Measurements from ENCODE around the gene UQCRC2. TPM values are rescaled to one million over a fixed set of nuclear protein-coding genes. Genes with fewer than 3 reads are reported as not detected.

Gene UQCRC2
- total and polyA plus RNA-seq, 2 donors (not counting 3 experiments of a cell fraction or from before 2014, with no cell fraction given): 132 to 189 TPM

GRCh38 chr16:22005746-22006145 is 52.6 kb downstream of the UQCRC2 start:
- Histone ChIP-seq H3K79me2 (ENCODE audit: control insufficient read depth, insufficient read depth, low read length) (peaks cover 26% of the 10 kb centered on the region), H3K4me3 (replicated peaks in 1 of 3; ENCODE audit: insufficient read depth in 1 of 3, low read depth in 1 of 3, low read length in 3 of 3) (no peak overlapping the region), H3K27ac (ENCODE audit: insufficient read depth, low read depth, low read length) (no peak overlapping the region), H3K36me3 (ENCODE audit: control insufficient read depth in 2 of 2, extremely low read depth in 1 of 2, insufficient read depth in 2 of 2, low read length in 2 of 2) (no peaks in the 10 kb centered on the region), H3K27me3 (ENCODE audit: control insufficient read depth in 2 of 2, insufficient read depth in 2 of 2, low read length in 2 of 2) (no peaks in the 10 kb centered on the region), H3K9me1 (replicated peaks; ENCODE audit: control insufficient read depth, extremely low read depth, insufficient read depth, low read length) (no peaks in the 10 kb centered on the region), H3K9me3 (replicated peaks; ENCODE audit: control insufficient read depth, insufficient read depth, low read length) (no peaks in the 10 kb centered on the region), H3K9ac (replicated peaks; ENCODE audit: extremely low read depth, insufficient read depth, low read length) (no peak overlapping the region), H4K20me1 (replicated peaks; ENCODE audit: control insufficient read depth, extremely low read depth, insufficient read depth, low read length) (no peaks in the 10 kb centered on the region), H3K4me1 (ENCODE audit: control insufficient read depth, extremely low read depth, insufficient read depth, low read length) (peaks cover 24% of the 10 kb centered on the region), H3K4me2 (ENCODE audit: insufficient read depth, low read length) (no peak overlapping the region), H2AFZ (ENCODE audit: low read depth, low read length) (no peak overlapping the region)
- DNase-seq (ENCODE audit: low read depth, low spot score): no peak
- dilution Hi-C loops (cut with MboI; ENCODE audit: extremely low pct_ligation_motif_present, low sequenced_read_pairs): no loop called here
- TF ChIP-seq, protein P1, sequence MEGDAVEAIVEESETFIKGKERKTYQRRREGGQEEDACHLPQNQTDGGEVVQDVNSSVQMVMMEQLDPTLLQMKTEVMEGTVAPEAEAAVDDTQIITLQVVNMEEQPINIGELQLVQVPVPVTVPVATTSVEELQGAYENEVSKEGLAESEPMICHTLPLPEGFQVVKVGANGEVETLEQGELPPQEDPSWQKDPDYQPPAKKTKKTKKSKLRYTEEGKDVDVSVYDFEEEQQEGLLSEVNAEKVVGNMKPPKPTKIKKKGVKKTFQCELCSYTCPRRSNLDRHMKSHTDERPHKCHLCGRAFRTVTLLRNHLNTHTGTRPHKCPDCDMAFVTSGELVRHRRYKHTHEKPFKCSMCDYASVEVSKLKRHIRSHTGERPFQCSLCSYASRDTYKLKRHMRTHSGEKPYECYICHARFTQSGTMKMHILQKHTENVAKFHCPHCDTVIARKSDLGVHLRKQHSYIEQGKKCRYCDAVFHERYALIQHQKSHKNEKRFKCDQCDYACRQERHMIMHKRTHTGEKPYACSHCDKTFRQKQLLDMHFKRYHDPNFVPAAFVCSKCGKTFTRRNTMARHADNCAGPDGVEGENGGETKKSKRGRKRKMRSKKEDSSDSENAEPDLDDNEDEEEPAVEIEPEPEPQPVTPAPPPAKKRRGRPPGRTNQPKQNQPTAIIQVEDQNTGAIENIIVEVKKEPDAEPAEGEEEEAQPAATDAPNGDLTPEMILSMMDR (IDR thresholded peaks at IDR 0.05; ENCODE audit: extremely low read depth in 1 of 2, insufficient read depth in 1 of 2, low read depth in 1 of 2, low read length in 2 of 2): no peak
- TF ChIP-seq JUN (IDR thresholded peaks at IDR 0.05; ENCODE audit: borderline replicate concordance, insufficient read depth, insufficient read length, low read depth) (no peak), EZH2 (IDR thresholded peaks at IDR 0.05; ENCODE audit: borderline replicate concordance, low read depth, low read length, severe bottlenecking) (no peak), FOS (IDR thresholded peaks at IDR 0.05; ENCODE audit: borderline replicate concordance, insufficient read depth, low read length) (no peak), MYC (IDR thresholded peaks at IDR 0.05; ENCODE audit: low read depth, low read length) (no peak), GATA2 (IDR thresholded peaks at IDR 0.05; ENCODE audit: insufficient read depth, insufficient read length, low read depth, low read length) (no peak), POLR2A (IDR thresholded peaks at IDR 0.05; ENCODE audit: low read depth, low read length) (no peak), POLR2AphosphoS5 (IDR thresholded peaks at IDR 0.05; ENCODE audit: insufficient read depth, low read depth, low read length) (no peak)
- TF ChIP-seq, protein P2, sequence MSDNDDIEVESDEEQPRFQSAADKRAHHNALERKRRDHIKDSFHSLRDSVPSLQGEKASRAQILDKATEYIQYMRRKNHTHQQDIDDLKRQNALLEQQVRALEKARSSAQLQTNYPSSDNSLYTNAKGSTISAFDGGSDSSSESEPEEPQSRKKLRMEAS (IDR thresholded peaks at IDR 0.05; ENCODE audit: insufficient read depth, insufficient read length): no peak
- ChIA-PET POLR2A (no interaction called here), CTCF (interaction anchor here (2.4 to 27.0 kb wide), 4 partner anchors 50 to 183 kb away, joined by 5 to 994 read pairs (median 28); no protein-coding TSS in a partner anchor)
- FAIRE-seq: no peak
- no TSS peak for BruUV-seq (replicated peaks)
- intact Hi-C loops (cut with micrococcal nuclease): no loop called here

All from endothelial cell of umbilical vein (primary cell).